ENCODE data around the gene BDKRB2. TPM values are rescaled to one million over a fixed set of nuclear protein-coding genes. Genes with fewer than 3 reads are reported as not detected.

The BDKRB2 gene
- total and polyA plus RNA-seq, 2 of the 8 experiments (the other 6 are each of a cell fraction or from before 2014, with no cell fraction given) = 0.13 to 0.21 TPM

- no peak for TF ChIP-seq KDM1A (IDR thresholded peaks at IDR 0.05; ENCODE audit: borderline replicate concordance, low read length)
- TF ChIP-seq NANOG (IDR thresholded peaks at IDR 0.05; ENCODE audit: insufficient read depth, low read depth, low read length, poor library complexity, severe bottlenecking) = no peak
- TF ChIP-seq BACH1 (IDR thresholded peaks at IDR 0.05; ENCODE audit: low read length) = no peak
- no peak for TF ChIP-seq RFX5 (IDR thresholded peaks at IDR 0.05; ENCODE audit: borderline replicate concordance, low read depth, low read length)
- TF ChIP-seq RNF2 (IDR thresholded peaks at IDR 0.05; ENCODE audit: borderline replicate concordance, low read depth, low read length, missing control alignments, poor library complexity, severe bottlenecking) = no peak
- no peak for TF ChIP-seq RAD21 (IDR thresholded peaks at IDR 0.05 in 1 of 2, conservative IDR thresholded peaks at IDR 0.05 in 1 of 2; ENCODE audit: low read depth in 2 of 2, low read length in 2 of 2)
These were observed 63.3 kb downstream of the BDKRB2 start (continued) for GRCh38 chr14:96267916-96268315.

Measured in H1 (cell line).